Thoracic aorta endothelial cell (primary cell): ENCODE data around the gene PPP2R3C. TPM values are rescaled to one million over a fixed set of nuclear protein-coding genes. Genes with fewer than 3 reads are reported as not detected.

Source experiments
- total RNA-seq: library from RNA; depleted of rRNA; stranded (reverse); fragments of >200 nt; gene quantifications from 2 replicates; pipeline ENCODE4 v1.2.3, GENCODE V29; 2012

PPP2R3C gene
- 51.6 and 53.5 TPM in 2 replicates for total RNA-seq

GRCh38 chr14:35121887-35122695 lies at the start of gene PPP2R3C, which contains the start of gene PRORP:
PPP2R3C (minus strand) TSS chr14:35121990; CDS start chr14:35121959, 31 bp downstream.
PRORP (plus strand) TSS chr14:35122552; CDS start chr14:35123246, 694 bp downstream.

GRCh38 chr14:35046048-35046750 lies 75.6 kb downstream of the PPP2R3C start, which contains the start of gene FAM177A1:
FAM177A1 (plus strand) TSS chr14:35046272; CDS start chr14:35046464, 192 bp downstream.

Other genes starting within 250 kb of the PPP2R3C start
- 71.7 and 81.3 TPM in 2 replicates for gene BAZ1A, start 246.6 kb downstream of the PPP2R3C start, total RNA-seq
- 87.2 and 109 TPM in 2 replicates for gene SRP54, start 139.0 kb downstream of the PPP2R3C start, total RNA-seq
- 28.1 and 36.2 TPM in 2 replicates for gene FAM177A1, start 75.7 kb downstream of the PPP2R3C start, total RNA-seq
- 49.3 and 55.1 TPM in 2 replicates for gene PRORP, start 562 bp upstream of the PPP2R3C start, total RNA-seq
- 225 and 269 TPM in 2 replicates for gene PSMA6, start 170.4 kb upstream of the PPP2R3C start, total RNA-seq